Measurements from ENCODE around the gene TFPI2. TPM values are rescaled to one million over a fixed set of nuclear protein-coding genes. Genes with fewer than 3 reads are reported as not detected.

Gene TFPI2
- total RNA-seq, 1 donor from 2014 or later: 7.1 TPM

- H3K4me3 ChIP-seq: no peak overlapping the region
These were observed 41.1 kb upstream of the TFPI2 start for GRCh38 chr7:93931655-93932054.

GRCh38 chr7:93927585-93927984 is 37.0 kb upstream of the TFPI2 start:
- Histone ChIP-seq H3K27me3 (no peaks in the 10 kb centered on the region), H3K27ac (no peak overlapping the region), H3K4me3 (no peak overlapping the region), H3K36me3 (no peaks in the 10 kb centered on the region), H3K4me1 (no peaks in the 10 kb centered on the region), H3K9me3 (no peaks in the 10 kb centered on the region)
- ATAC-seq: no peak
- DNase-seq: no peak
- intact Hi-C loops (cut with DNase I): no loop called here
- no peak for TF ChIP-seq CTCF (IDR thresholded peaks at IDR 0.05)

More at GRCh38 chr7:93931655-93932054, 41.1 kb upstream of the TFPI2 start:
- H3K27me3 ChIP-seq: no peaks in the 10 kb centered on the region
- TF ChIP-seq CTCF (IDR thresholded peaks at IDR 0.05): no peak
- H3K9me3 ChIP-seq: no peaks in the 10 kb centered on the region
- H3K27ac ChIP-seq: no peak overlapping the region
- DNase-seq: no peak
- H3K36me3 ChIP-seq: no peaks in the 10 kb centered on the region
- no peak for ATAC-seq
- intact Hi-C loops (cut with DNase I): no loop called here
- H3K4me1 ChIP-seq: no peaks in the 10 kb centered on the region

GRCh38 chr7:93926800-93927199 is 36.2 kb upstream of the TFPI2 start:
- H3K36me3 ChIP-seq: no peaks in the 10 kb centered on the region
- intact Hi-C loops (cut with DNase I): no loop called here
- no peaks in the 10 kb centered on the region for H3K4me1 ChIP-seq
- no peak overlapping the region for H3K27ac ChIP-seq
- no peaks in the 10 kb centered on the region for H3K27me3 ChIP-seq
- TF ChIP-seq CTCF (IDR thresholded peaks at IDR 0.05): no peak
- no peaks in the 10 kb centered on the region for H3K9me3 ChIP-seq
- ATAC-seq (no peak), DNase-seq (no peak)
- H3K4me3 ChIP-seq: no peak overlapping the region

- no peak for TF ChIP-seq CTCF (IDR thresholded peaks at IDR 0.05)
- no peaks in the 10 kb centered on the region for H3K4me1 ChIP-seq
- no peaks in the 10 kb centered on the region for H3K27me3 ChIP-seq
- no peaks in the 10 kb centered on the region for H3K9me3 ChIP-seq
- H3K4me3 ChIP-seq: peak overlapping the region; percentile 62
- intact Hi-C loops (cut with DNase I): no loop called here
- H3K36me3 ChIP-seq: no peaks in the 10 kb centered on the region
- ATAC-seq (no peak), DNase-seq (no peak)
- no peak overlapping the region for H3K27ac ChIP-seq
These were observed 33.4 kb upstream of the TFPI2 start for GRCh38 chr7:93923942-93924341.

- no peaks in the 10 kb centered on the region for H3K9me3 ChIP-seq
- intact Hi-C loops (cut with DNase I): no loop called here
- no peak for TF ChIP-seq CTCF (IDR thresholded peaks at IDR 0.05)
- H3K4me3 ChIP-seq: peak overlapping the region; percentile 62
- ATAC-seq (no peak), DNase-seq (no peak)
- no peaks in the 10 kb centered on the region for H3K27me3 ChIP-seq
- H3K4me1 ChIP-seq: no peaks in the 10 kb centered on the region
- H3K36me3 ChIP-seq: no peaks in the 10 kb centered on the region
- peak overlapping the region; percentile 87 for H3K27ac ChIP-seq
These were observed 32.7 kb upstream of the TFPI2 start for GRCh38 chr7:93923296-93923695.
